B cell (primary cell): ENCODE data around the gene LRRC8A.

ENCODE experiments used
- EZH2 ChIP-seq: IDR thresholded peaks from 2 replicates; pipeline ENCODE4 v1.6.1; 2012; ENCODE audit warnings: borderline replicate concordance, low read depth, mild to moderate bottlenecking, moderate library complexity, low read length; ENCODE audit not compliant: insufficient read depth, poor library complexity, severe bottlenecking
- TF ChIP-seq, protein P1 (sequence below): fragments of 200-600 bp; IDR thresholded peaks from one replicate; pipeline ENCODE4 v1.8.0; 2022; ENCODE audit warnings: antibody characterized with exemption, mild to moderate bottlenecking

DNA sequence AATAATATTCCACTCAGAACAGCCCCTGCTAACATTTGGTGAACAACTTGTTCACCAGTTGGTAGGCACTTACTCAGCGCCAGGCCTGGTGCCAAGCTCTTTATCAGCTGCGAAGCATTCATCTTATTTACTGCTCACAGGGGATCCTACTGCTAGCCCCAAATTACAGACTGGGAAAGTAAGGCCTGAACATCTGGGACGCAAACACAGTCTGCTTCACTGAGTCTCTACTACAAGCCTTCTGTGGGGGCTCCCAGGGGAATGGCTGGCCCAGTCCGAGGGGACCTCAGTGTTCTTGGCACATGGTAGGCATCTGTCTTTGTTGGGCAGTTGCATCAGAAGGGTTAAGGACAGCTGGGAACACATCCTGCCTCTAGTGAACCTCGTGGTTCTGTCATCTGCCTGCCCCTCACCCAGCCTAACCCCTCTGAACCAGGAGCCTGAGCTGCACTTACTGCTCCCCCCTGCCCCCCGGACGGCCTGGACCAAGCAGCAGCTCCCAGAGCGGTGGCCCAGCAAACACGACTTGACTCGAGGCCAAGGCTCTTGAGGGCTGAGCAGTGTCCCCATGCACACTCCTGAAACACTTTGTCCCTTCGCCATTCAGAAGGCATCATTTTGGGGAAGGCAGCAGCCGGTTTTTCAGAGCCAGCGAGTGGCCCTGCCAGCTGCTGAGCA, 38.6 kb downstream of the LRRC8A start, which contains the start of gene PHYHD1:
- TF ChIP-seq, protein P1, sequence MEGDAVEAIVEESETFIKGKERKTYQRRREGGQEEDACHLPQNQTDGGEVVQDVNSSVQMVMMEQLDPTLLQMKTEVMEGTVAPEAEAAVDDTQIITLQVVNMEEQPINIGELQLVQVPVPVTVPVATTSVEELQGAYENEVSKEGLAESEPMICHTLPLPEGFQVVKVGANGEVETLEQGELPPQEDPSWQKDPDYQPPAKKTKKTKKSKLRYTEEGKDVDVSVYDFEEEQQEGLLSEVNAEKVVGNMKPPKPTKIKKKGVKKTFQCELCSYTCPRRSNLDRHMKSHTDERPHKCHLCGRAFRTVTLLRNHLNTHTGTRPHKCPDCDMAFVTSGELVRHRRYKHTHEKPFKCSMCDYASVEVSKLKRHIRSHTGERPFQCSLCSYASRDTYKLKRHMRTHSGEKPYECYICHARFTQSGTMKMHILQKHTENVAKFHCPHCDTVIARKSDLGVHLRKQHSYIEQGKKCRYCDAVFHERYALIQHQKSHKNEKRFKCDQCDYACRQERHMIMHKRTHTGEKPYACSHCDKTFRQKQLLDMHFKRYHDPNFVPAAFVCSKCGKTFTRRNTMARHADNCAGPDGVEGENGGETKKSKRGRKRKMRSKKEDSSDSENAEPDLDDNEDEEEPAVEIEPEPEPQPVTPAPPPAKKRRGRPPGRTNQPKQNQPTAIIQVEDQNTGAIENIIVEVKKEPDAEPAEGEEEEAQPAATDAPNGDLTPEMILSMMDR = no peak
- TF ChIP-seq EZH2 = no peak
